Measurements from ENCODE around the gene UBE2D2. TPM values are rescaled to one million over a fixed set of nuclear protein-coding genes. Genes with fewer than 3 reads are reported as not detected.

UBE2D2 gene
- total RNA-seq, 2 experiments from 2014 or later: 145 to 239 TPM

- BruUV-seq (replicated peaks): TSS peak; percentile 32
Measured at GRCh38 chr5:139574641-139575312, 13.6 kb downstream of the UBE2D2 start.

GRCh38 chr5:139575313-139575646 is 14.1 kb downstream of the UBE2D2 start:
- Histone ChIP-seq H3K79me2 (ENCODE audit: insufficient read depth, low read depth, low read length) (peaks cover 100% of the 10 kb centered on the region), H3K9me3 (ENCODE audit: low read length) (no peaks in the 10 kb centered on the region), H3K27ac (ENCODE audit: low read depth, low read length, poor library complexity, severe bottlenecking) (peak overlapping the region; percentile 72), H4K20me1 (ENCODE audit: insufficient read depth, low read length) (peaks cover 41% of the 10 kb centered on the region), H2AFZ (ENCODE audit: low read length) (no peak overlapping the region), H3K4me3 (ENCODE audit: low read depth, low read length, poor library complexity, severe bottlenecking) (peak overlapping the region; percentile 42), H3K4me1 (ENCODE audit: insufficient read depth, low read length, poor library complexity, severe bottlenecking) (peaks cover 79% of the 10 kb centered on the region), H3K9me2 (ENCODE audit: insufficient read depth, low read length) (no peaks in the 10 kb centered on the region), H3K4me2 (ENCODE audit: low read length) (peak overlapping the region; percentile 64), H3K36me3 (ENCODE audit: insufficient read depth, low read length) (peaks cover 74% of the 10 kb centered on the region)
- TF ChIP-seq EZH2phosphoT487 (IDR thresholded peaks at IDR 0.05; ENCODE audit: borderline replicate concordance, low read depth, low read length) (no peak), CTCF (conservative IDR thresholded peaks at IDR 0.05; ENCODE audit: low read length) (peak; percentile 28; the same call in 1 of the 2 replicates)
- ChIA-PET CTCF (ENCODE audit: unreplicated experiment) (no interaction called here), POLR2A (interaction anchor here (0.5 to 2.2 kb wide), 6 partner anchors 10 to 87 kb away, joined by 3 to 12 read pairs (median 3); partner anchors contain the start of gene UBE2D2)
- BruUV-seq (replicated peaks): no TSS peak
- intact Hi-C loops (cut with micrococcal nuclease; ENCODE audit: unreplicated experiment): loop anchor here (1.0 kb wide), 4 partner anchors 10 to 115 kb away; partner anchors contain the start of gene UBE2D2
- DNase-seq (ENCODE audit: low spot score): no peak

More at GRCh38 chr5:139574641-139575312, 13.6 kb downstream of the UBE2D2 start:
- Histone ChIP-seq H3K36me3 (ENCODE audit: insufficient read depth, low read length) (peaks cover 74% of the 10 kb centered on the region), H3K79me2 (ENCODE audit: insufficient read depth, low read depth, low read length) (peaks cover 100% of the 10 kb centered on the region), H3K4me2 (ENCODE audit: low read length) (peak overlapping the region; percentile 64), H3K4me3 (ENCODE audit: low read depth, low read length, poor library complexity, severe bottlenecking) (peak overlapping the region; percentile 0), H3K9me2 (ENCODE audit: insufficient read depth, low read length) (no peaks in the 10 kb centered on the region), H3K4me1 (ENCODE audit: insufficient read depth, low read length, poor library complexity, severe bottlenecking) (peaks cover 77% of the 10 kb centered on the region), H4K20me1 (ENCODE audit: insufficient read depth, low read length) (peaks cover 41% of the 10 kb centered on the region), H3K27ac (ENCODE audit: low read depth, low read length, poor library complexity, severe bottlenecking) (peak overlapping the region; percentile 72), H3K9me3 (ENCODE audit: low read length) (no peaks in the 10 kb centered on the region), H2AFZ (ENCODE audit: low read length) (no peak overlapping the region)
- intact Hi-C loops (cut with micrococcal nuclease; ENCODE audit: unreplicated experiment): loop anchor here (1.0 kb wide), 4 partner anchors 9 to 116 kb away; partner anchors contain the start of gene UBE2D2
- ChIA-PET POLR2A (interaction anchor here (0.5 to 2.2 kb wide), 7 partner anchors 9 to 127 kb away, joined by 3 to 12 read pairs (median 3); partner anchors contain the start of gene UBE2D2), CTCF (ENCODE audit: unreplicated experiment) (no interaction called here)
- peak; percentile 79 for DNase-seq (ENCODE audit: low spot score)
- TF ChIP-seq EZH2phosphoT487 (IDR thresholded peaks at IDR 0.05; ENCODE audit: borderline replicate concordance, low read depth, low read length) (no peak), CTCF (conservative IDR thresholded peaks at IDR 0.05; ENCODE audit: low read length) (peak; percentile 94)

DNA sequence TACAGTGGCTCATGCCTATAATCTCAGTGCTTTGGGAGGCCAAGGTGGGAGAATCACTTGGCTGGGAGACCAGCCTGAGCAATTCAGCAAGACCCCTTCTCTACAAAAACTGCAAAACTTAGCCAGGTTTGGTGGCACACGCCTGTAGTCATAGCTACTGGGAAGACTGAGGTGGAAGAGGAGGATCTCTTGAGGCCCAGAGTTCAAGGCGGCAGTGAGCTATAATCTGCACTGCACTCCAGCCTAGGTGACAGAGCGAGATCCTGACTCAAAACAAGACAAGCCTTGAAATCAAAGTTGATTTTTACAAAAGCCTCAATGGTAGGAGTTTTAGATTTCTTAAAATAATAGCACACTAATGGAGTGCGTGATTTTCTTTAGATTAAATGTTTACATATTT is 14.6 kb downstream of the UBE2D2 start:
- Histone ChIP-seq H3K9me3 (ENCODE audit: low read length) (no peaks in the 10 kb centered on the region), H3K27ac (ENCODE audit: low read depth, low read length, poor library complexity, severe bottlenecking) (peak overlapping the region; percentile 72), H3K4me1 (ENCODE audit: insufficient read depth, low read length, poor library complexity, severe bottlenecking) (peaks cover 80% of the 10 kb centered on the region), H4K20me1 (ENCODE audit: insufficient read depth, low read length) (peaks cover 41% of the 10 kb centered on the region), H2AFZ (ENCODE audit: low read length) (no peak overlapping the region), H3K4me3 (ENCODE audit: low read depth, low read length, poor library complexity, severe bottlenecking) (peak overlapping the region; percentile 42), H3K79me2 (ENCODE audit: insufficient read depth, low read depth, low read length) (peaks cover 100% of the 10 kb centered on the region), H3K36me3 (ENCODE audit: insufficient read depth, low read length) (peaks cover 74% of the 10 kb centered on the region), H3K4me2 (ENCODE audit: low read length) (peak overlapping the region; percentile 64), H3K9me2 (ENCODE audit: insufficient read depth, low read length) (no peaks in the 10 kb centered on the region)
- ChIA-PET CTCF (ENCODE audit: unreplicated experiment) (no interaction called here), POLR2A (interaction anchor here (1.3 kb wide), 1 partner anchor 14 kb away, joined by 3 read pairs; the partner anchor contains the start of gene UBE2D2)
- no peak for DNase-seq (ENCODE audit: low spot score)
- intact Hi-C loops (cut with micrococcal nuclease; ENCODE audit: unreplicated experiment): loop anchor here (1.0 kb wide), 4 partner anchors 10 to 115 kb away; partner anchors contain the start of gene UBE2D2
- no TSS peak for BruUV-seq (replicated peaks)
- no peak for TF ChIP-seq CTCF (conservative IDR thresholded peaks at IDR 0.05; ENCODE audit: low read length)
- TF ChIP-seq EZH2phosphoT487 (IDR thresholded peaks at IDR 0.05; ENCODE audit: borderline replicate concordance, low read depth, low read length): no peak
